Lower leg skin (tissue), 4 donors: Measurements from ENCODE around the gene AAGAB. TPM values are rescaled to one million over a fixed set of nuclear protein-coding genes. Genes with fewer than 3 reads are reported as not detected.
"Not testable (repeated sequence)": the region's sequence is repeated elsewhere in the genome, so short reads cannot be mapped to it uniquely, and the experiment has no call there.

Source experiments
- DNase-seq, 2 donors: peaks; one replicate each; pipeline ENCODE4 v3.0.0-alpha.2; 2019; ENCODE audit warnings: low spot score in 2 of 2
- H3K4me3 ChIP-seq: fragments of 200-600 bp; sonication (generic); 2 replicates; pipeline ENCODE4 v1.5.1; 2017; ENCODE audit warnings: mild to moderate bottlenecking, low read depth; ENCODE audit not compliant: poor library complexity, severe bottlenecking
- CTCF ChIP-seq, 3 donors: fragments of 450-650 bp; IDR thresholded peaks; one replicate each; pipeline ENCODE4 v1.5.1; 2016; ENCODE audit warnings: antibody characterized with exemption in 3 of 3, mild to moderate bottlenecking in 3 of 3, moderate library complexity in 2 of 3
- POLR2A ChIP-seq, 2 donors: fragments of 450-650 bp; IDR thresholded peaks; one replicate each; pipeline ENCODE4 v1.6.1; 2016 to 2017; ENCODE audit warnings: antibody characterized with exemption in 2 of 2, mild to moderate bottlenecking in 1 of 2, moderate library complexity in 1 of 2
- WGBS, 2 donors: methylation state at CpG; one replicate each; pipeline ENCODE4 v1.1.5; 2018; 5-methylcytosine and 5-hydroxymethylcytosine counted together
- intact Hi-C: fragments of 100-400 bp; cut with DNase I; formaldehyde crosslinking; loops from one replicate; pipeline ENCODE4 v1.15.0; 2023; ENCODE audit warnings: low total_unique reads
- total RNA-seq, 4 donors: library from RNA; depleted of rRNA; stranded (reverse); fragments of >200 nt; gene quantifications; one replicate each; pipeline ENCODE4 v1.1.0, GENCODE V29; 2016

The AAGAB gene
- total RNA-seq, 4 donors from 2014 or later, result 11.3 to 23.4 (median 17.5) TPM

GRCh38 chr15:67156834-67157233 lies 97.6 kb downstream of the AAGAB start:
- no peak for DNase-seq
- intact Hi-C loops, result no loop called here
- TF ChIP-seq CTCF (IDR thresholded peaks at IDR 0.05) (no peak), POLR2A (IDR thresholded peaks at IDR 0.05) (no peak)
- WGBS, 2 donors, result 91 to 95% methylated on average over 3 of the region's 3 CpGs
- no peak overlapping the region for H3K4me3 ChIP-seq

- intact Hi-C loops, result no loop called here
- WGBS, 2 donors, result 95 to 100% methylated on average over 2 of the region's 2 CpGs
- no peak for TF ChIP-seq POLR2A (IDR thresholded peaks at IDR 0.05)
- no peak for DNase-seq
- H3K4me3 ChIP-seq, result no peak overlapping the region
These were observed 98.0 kb downstream of the AAGAB start for GRCh38 chr15:67156426-67156825.

- intact Hi-C loops, result no loop called here
These were observed 100.2 kb downstream of the AAGAB start for GRCh38 chr15:67154249-67154648.

GRCh38 chr15:67153044-67153443 lies 101.4 kb downstream of the AAGAB start:
- intact Hi-C loops, DNase-seq, H3K4me3 ChIP-seq: not testable (repeated sequence)
- WGBS, 2 donors, result 67 to 73% methylated on average over 6 of the region's 6 CpGs

More at GRCh38 chr15:67154249-67154648, 100.2 kb downstream of the AAGAB start:
- H3K4me3 ChIP-seq, result no peak overlapping the region
- no peak for TF ChIP-seq POLR2A (IDR thresholded peaks at IDR 0.05)
- no peak for TF ChIP-seq CTCF (IDR thresholded peaks at IDR 0.05)
- no peak for DNase-seq

- intact Hi-C loops, result no loop called here
- DNase-seq, result no peak
- no peak overlapping the region for H3K4me3 ChIP-seq
- TF ChIP-seq POLR2A (IDR thresholded peaks at IDR 0.05) (no peak), CTCF (IDR thresholded peaks at IDR 0.05) (no peak)
- WGBS, 2 donors, result 60 to 76% methylated on average over 1 of the region's 1 CpG
These were observed 102.0 kb downstream of the AAGAB start for GRCh38 chr15:67152429-67152828.

Other genes with a start within 250 kb of the AAGAB start
- gene SMAD3, start 189.1 kb downstream of the AAGAB start, total RNA-seq, result 10 to 100 TPM; 25.9 to 69.4 (median 35.2) TPM
- gene IQCH, start 125 bp upstream of the AAGAB start, total RNA-seq, result 1 to 10 TPM in 2 of 4 donors, under 1 TPM in 2; 0.17 to 1.6 (median 0.94) TPM